ENCODE measurements around the gene FSTL3.
"Not testable (repeated sequence)": the region's sequence is repeated elsewhere in the genome, so short reads cannot be mapped to it uniquely, and the experiment has no call there.

FSTL3 gene

DNA sequence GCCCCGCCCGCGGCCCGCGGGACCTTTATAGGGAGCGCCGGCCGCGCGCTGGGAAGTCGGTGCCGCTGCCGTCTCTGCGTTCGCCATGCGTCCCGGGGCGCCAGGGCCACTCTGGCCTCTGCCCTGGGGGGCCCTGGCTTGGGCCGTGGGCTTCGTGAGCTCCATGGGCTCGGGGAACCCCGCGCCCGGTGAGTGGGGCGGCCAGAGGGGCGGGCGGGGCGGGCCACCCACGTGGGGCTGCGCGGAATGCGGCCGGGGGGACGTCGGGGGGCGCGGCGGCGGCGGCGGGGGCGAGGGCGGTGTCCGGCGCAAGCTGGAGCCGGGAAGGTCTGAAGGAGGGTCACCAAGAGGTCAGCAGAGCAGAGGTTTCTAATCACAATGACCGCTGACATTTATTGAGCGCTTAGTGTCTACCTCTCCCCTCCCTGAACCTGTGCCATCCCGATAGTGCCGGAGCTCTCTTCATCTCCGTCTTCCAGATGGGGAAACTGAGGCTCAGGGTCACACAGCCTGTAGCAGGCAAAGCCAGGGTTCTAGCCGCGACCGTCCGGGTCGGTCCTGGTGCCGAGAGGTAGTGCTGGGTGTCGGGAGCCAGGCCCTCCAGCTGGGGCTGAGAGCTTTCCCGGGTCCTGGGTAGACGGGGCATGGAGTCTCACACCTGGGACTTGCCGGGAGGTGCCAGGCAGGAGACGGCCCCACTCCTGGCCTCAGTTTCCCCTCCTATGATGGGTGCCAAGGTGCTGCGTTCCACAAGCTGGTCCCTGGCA lies at the start of gene FSTL3:
FSTL3 (plus strand) TSS at position 54 of the 767 bp plus-strand sequence; CDS start at position 86, 32 bp downstream.
- Histone ChIP-seq H3K4me1 (ENCODE audit: insufficient read depth, low read length) (no peaks in the 10 kb centered on the region), H3K9me3 (ENCODE audit: insufficient read depth, low read depth, low read length) (no peaks in the 10 kb centered on the region), H3K27ac (ENCODE audit: low read length) (no peak within 1 kb of the TSS), H3K9ac (ENCODE audit: low read depth, low read length) (no peak within 1 kb of the TSS), H3K27me3 (ENCODE audit: insufficient read depth, low read length) (peaks cover 34% of the 10 kb centered on the region), H3K4me3 (ENCODE audit: low read length) (no peak within 1 kb of the TSS), H3K36me3 (ENCODE audit: insufficient read depth, low read depth, low read length) (no peaks in the 10 kb centered on the region)

DNA sequence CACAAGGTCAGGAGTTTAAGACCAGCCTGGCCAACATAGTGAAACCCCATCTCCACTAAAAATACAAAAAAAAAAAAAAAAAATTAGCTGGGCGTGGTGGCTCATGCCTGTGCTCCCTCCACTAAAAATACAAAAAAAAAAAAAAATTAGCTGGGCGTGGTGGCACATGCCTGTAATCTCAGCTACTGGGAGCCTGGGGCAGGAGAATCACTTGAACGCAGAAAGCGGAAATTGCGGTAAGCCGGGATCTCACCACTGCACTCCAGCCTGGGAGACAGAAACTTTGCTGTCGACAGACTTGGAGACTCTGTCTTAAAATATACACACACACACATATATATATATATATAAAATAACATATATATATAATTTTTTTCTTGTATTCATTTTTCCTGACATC lies 49.6 kb upstream of the FSTL3 start:
- H3K4me1 ChIP-seq (ENCODE audit: insufficient read depth, low read length); H3K27me3 ChIP-seq (ENCODE audit: insufficient read depth, low read length); H3K9me3 ChIP-seq (ENCODE audit: insufficient read depth, low read depth, low read length); H3K9ac ChIP-seq (ENCODE audit: low read depth, low read length); H3K4me3 ChIP-seq (ENCODE audit: low read length); H3K27ac ChIP-seq (ENCODE audit: low read length): not testable (repeated sequence)
- H3K36me3 ChIP-seq (ENCODE audit: insufficient read depth, low read depth, low read length): peaks cover 57% of the 10 kb centered on the region

DNA sequence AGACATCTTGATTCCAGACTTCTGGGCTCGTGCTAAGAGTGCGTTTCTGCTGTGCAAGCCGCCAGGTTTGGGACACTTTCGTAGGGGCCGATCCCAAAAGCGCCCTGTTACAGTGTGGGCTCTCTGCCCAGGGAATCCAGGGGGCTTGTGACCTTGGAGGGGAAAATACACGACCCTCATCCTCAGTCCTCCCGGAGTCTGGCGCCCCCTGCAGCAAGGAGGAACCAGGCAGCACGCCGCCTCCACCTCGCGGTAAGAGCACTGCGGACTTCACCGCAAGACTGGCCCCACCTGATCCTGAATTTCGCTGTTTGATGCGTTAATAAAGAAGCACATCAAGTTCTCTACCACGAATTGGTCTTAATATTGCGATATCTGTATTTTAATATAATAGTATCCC lies 48.0 kb upstream of the FSTL3 start:
- Histone ChIP-seq H3K9me3 (ENCODE audit: insufficient read depth, low read depth, low read length) (no peaks in the 10 kb centered on the region), H3K36me3 (ENCODE audit: insufficient read depth, low read depth, low read length) (peaks cover 52% of the 10 kb centered on the region), H3K4me3 (ENCODE audit: low read length) (no peak overlapping the region), H3K27me3 (ENCODE audit: insufficient read depth, low read length) (no peaks in the 10 kb centered on the region), H3K4me1 (ENCODE audit: insufficient read depth, low read length) (no peaks in the 10 kb centered on the region), H3K9ac (ENCODE audit: low read depth, low read length) (no peak overlapping the region), H3K27ac (ENCODE audit: low read length) (no peak overlapping the region)

DNA sequence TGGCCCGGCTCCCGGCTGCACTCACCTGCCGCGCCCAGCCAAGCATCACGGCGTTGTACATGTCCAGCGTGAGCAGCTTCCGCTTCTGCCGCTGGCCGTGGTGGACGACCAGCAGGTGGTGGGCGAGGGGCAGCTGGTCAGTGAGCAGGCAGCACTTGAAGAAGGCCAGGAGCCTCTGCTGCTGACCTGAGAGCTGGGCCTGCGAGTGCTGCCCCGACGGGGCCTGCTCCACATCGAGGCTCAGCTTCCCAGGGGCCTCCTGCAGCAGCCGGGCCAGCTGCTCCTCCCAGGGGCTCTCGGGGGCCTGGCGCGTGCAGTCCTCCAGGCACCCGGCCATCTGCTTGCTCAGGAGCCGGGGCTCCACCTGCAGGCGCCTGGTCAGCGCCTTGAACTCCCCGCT lies 46.7 kb upstream of the FSTL3 start:
- peaks cover 42% of the 10 kb centered on the region for H3K36me3 ChIP-seq (ENCODE audit: insufficient read depth, low read depth, low read length)
- H3K4me3 ChIP-seq (ENCODE audit: low read length); H3K27ac ChIP-seq (ENCODE audit: low read length); H3K27me3 ChIP-seq (ENCODE audit: insufficient read depth, low read length); H3K9me3 ChIP-seq (ENCODE audit: insufficient read depth, low read depth, low read length); H3K4me1 ChIP-seq (ENCODE audit: insufficient read depth, low read length); H3K9ac ChIP-seq (ENCODE audit: low read depth, low read length): not testable (repeated sequence)

- peaks cover 38% of the 10 kb centered on the region for H3K36me3 ChIP-seq (ENCODE audit: insufficient read depth, low read depth, low read length)
These were observed 46.1 kb upstream of the FSTL3 start for GRCh38 chr19:629961-630714.

GRCh38 chr19:632579-633067 lies 43.6 kb upstream of the FSTL3 start:
- Histone ChIP-seq H3K27me3 (ENCODE audit: insufficient read depth, low read length) (peaks cover 8% of the 10 kb centered on the region), H3K36me3 (ENCODE audit: insufficient read depth, low read depth, low read length) (peaks cover 28% of the 10 kb centered on the region; the same call in 1 of the 2 replicates), H3K27ac (ENCODE audit: low read length) (no peak overlapping the region), H3K4me1 (ENCODE audit: insufficient read depth, low read length) (no peaks in the 10 kb centered on the region), H3K9ac (ENCODE audit: low read depth, low read length) (peak overlapping the region; percentile 92; the same call in 1 of the 2 replicates), H3K9me3 (ENCODE audit: insufficient read depth, low read depth, low read length) (no peaks in the 10 kb centered on the region), H3K4me3 (ENCODE audit: low read length) (peak overlapping the region; percentile 99)

More at GRCh38 chr19:629961-630714, 46.1 kb upstream of the FSTL3 start:
- Histone ChIP-seq H3K4me1 (ENCODE audit: insufficient read depth, low read length) (no peaks in the 10 kb centered on the region), H3K27me3 (ENCODE audit: insufficient read depth, low read length) (no peaks in the 10 kb centered on the region), H3K9me3 (ENCODE audit: insufficient read depth, low read depth, low read length) (no peaks in the 10 kb centered on the region), H3K4me3 (ENCODE audit: low read length) (no peak overlapping the region), H3K9ac (ENCODE audit: low read depth, low read length) (no peak overlapping the region), H3K27ac (ENCODE audit: low read length) (no peak overlapping the region)

DNA sequence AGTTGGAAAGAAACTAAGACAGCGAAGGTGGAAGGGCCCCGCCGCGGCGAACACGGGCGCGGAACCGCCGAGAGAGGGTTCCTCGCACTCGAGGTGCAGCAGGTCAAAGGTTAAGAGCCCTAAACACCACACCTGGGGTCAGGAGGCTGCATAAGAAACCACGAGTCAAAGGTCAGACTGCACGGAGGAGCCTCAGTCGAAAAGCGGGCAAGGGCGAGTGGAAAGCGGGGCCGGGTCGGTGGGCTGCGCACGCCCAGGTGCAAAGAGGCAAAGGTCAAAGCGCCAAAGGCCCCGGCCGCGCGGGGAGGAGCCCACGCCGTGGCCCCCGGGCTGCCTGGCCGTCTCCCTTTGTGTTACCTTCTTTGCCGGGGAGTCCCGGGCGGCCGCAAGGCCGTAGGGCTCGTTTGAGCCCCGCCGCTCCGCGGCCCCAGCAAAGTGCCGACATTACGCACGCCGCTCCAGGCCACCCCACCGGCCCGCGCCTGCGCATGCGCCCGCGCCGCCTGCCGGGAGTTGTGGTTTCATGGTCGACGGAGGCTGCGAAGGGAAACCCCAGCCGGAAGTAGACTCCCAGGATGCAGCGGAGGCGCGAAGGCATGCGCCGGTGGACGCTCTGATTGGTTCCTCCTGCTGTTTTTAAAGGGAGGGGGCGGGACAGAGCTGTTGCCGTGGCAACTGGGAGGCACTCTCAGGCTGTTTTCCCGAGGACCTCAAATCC lies 43.0 kb upstream of the FSTL3 start, which contains the start of gene POLRMT:
POLRMT (minus strand) TSS at position 470 of the 718 bp plus-strand sequence; CDS start at position 445, 25 bp downstream.
- H3K27me3 ChIP-seq (ENCODE audit: insufficient read depth, low read length): peaks cover 14% of the 10 kb centered on the region
- H3K4me3 ChIP-seq (ENCODE audit: low read length): peak within 1 kb of the TSS; percentile 99
- no peaks in the 10 kb centered on the region for H3K9me3 ChIP-seq (ENCODE audit: insufficient read depth, low read depth, low read length)
- no peak within 1 kb of the TSS for H3K27ac ChIP-seq (ENCODE audit: low read length)
- peak within 1 kb of the TSS; percentile 92; the same call in 1 of the 2 replicates for H3K9ac ChIP-seq (ENCODE audit: low read depth, low read length)
- H3K36me3 ChIP-seq (ENCODE audit: insufficient read depth, low read depth, low read length): peaks cover 23% of the 10 kb centered on the region; the same call in 1 of the 2 replicates
- H3K4me1 ChIP-seq (ENCODE audit: insufficient read depth, low read length): no peaks in the 10 kb centered on the region

GRCh38 chr19:633786-634639 lies 42.2 kb upstream of the FSTL3 start:
- Histone ChIP-seq H3K4me3 (ENCODE audit: low read length) (peak overlapping the region; percentile 99), H3K27me3 (ENCODE audit: insufficient read depth, low read length) (peaks cover 22% of the 10 kb centered on the region), H3K36me3 (ENCODE audit: insufficient read depth, low read depth, low read length) (peaks cover 15% of the 10 kb centered on the region; the same call in 1 of the 2 replicates), H3K9ac (ENCODE audit: low read depth, low read length) (peak overlapping the region; percentile 79; the same call in 1 of the 2 replicates), H3K4me1 (ENCODE audit: insufficient read depth, low read length) (no peaks in the 10 kb centered on the region), H3K9me3 (ENCODE audit: insufficient read depth, low read depth, low read length) (no peaks in the 10 kb centered on the region), H3K27ac (ENCODE audit: low read length) (no peak overlapping the region)

DNA sequence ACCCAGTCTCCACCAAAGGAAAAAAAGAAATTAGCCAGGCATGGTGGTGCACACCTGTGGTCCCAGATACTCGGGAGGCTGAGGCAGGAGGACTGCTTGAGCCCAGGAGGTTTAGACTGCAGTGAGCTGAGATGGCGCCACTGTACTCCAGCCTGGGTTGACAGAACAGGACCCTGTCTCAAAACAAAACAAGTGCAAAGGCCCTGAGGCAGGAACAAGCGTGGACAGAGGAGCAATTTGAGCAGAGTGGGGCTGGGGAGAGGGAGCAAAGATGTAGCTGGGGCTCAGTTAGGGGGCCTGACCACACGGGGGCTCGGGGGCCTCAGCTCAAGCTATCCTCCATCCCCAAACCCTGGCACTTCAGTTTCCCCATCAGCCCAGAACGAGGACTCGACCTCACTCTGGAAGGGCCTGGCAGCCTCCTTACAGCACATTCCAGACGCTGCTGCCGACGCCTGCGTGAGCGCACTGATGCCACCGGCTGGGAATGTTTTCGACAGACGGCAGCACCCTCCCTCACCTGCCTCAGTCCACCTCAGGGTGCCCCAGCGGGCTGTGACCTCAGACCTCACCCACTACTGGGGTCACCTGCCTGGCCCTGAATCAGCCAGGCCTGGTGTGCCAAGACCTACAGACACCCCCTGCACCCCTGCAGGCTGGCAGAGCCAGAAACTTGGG lies 41.1 kb upstream of the FSTL3 start:
- Histone ChIP-seq H3K9ac (ENCODE audit: low read depth, low read length) (no peak overlapping the region), H3K4me3 (ENCODE audit: low read length) (no peak overlapping the region), H3K4me1 (ENCODE audit: insufficient read depth, low read length) (no peaks in the 10 kb centered on the region), H3K27me3 (ENCODE audit: insufficient read depth, low read length) (peaks cover 26% of the 10 kb centered on the region), H3K36me3 (ENCODE audit: insufficient read depth, low read depth, low read length) (peaks cover 11% of the 10 kb centered on the region; the same call in 1 of the 2 replicates), H3K27ac (ENCODE audit: low read length) (no peak overlapping the region), H3K9me3 (ENCODE audit: insufficient read depth, low read depth, low read length) (no peaks in the 10 kb centered on the region)

- H3K4me1 ChIP-seq (ENCODE audit: insufficient read depth, low read length): no peaks in the 10 kb centered on the region
- no peaks in the 10 kb centered on the region for H3K36me3 ChIP-seq (ENCODE audit: insufficient read depth, low read depth, low read length)
- no peaks in the 10 kb centered on the region for H3K9me3 ChIP-seq (ENCODE audit: insufficient read depth, low read depth, low read length)
- peak overlapping the region; percentile 58; the same call in 1 of the 2 replicates for H3K4me3 ChIP-seq (ENCODE audit: low read length)
- no peak overlapping the region for H3K9ac ChIP-seq (ENCODE audit: low read depth, low read length)
- H3K27me3 ChIP-seq (ENCODE audit: insufficient read depth, low read length): peaks cover 26% of the 10 kb centered on the region
- H3K27ac ChIP-seq (ENCODE audit: low read length): no peak overlapping the region
These were observed 37.3 kb upstream of the FSTL3 start for GRCh38 chr19:638906-639252.

Measured in iPS-20b (cell line).